ENCODE measurements around the gene ZBTB39. TPM values are rescaled to one million over a fixed set of nuclear protein-coding genes. Genes with fewer than 3 reads are reported as not detected.

Gene ZBTB39
- total RNA-seq, 4 donors from 2014 or later: 6.1 to 8.9 (median 6.7) TPM

- no CpG with 5 or more reads among the region's 2 CpGs for WGBS, 2 donors (ENCODE audit: low coverage in 1 of 2)
- no peak overlapping the region for H3K27ac ChIP-seq
- H3K27me3 ChIP-seq: no peaks in the 10 kb centered on the region
- H3K36me3 ChIP-seq: no peaks in the 10 kb centered on the region
- H3K4me3 ChIP-seq: no peak overlapping the region
- no peak for TF ChIP-seq POLR2AphosphoS5 (IDR thresholded peaks at IDR 0.05)
- TF ChIP-seq POLR2A (IDR thresholded peaks at IDR 0.05): no peak
- TF ChIP-seq EP300 (IDR thresholded peaks at IDR 0.05): no peak
- TF ChIP-seq, protein P1, sequence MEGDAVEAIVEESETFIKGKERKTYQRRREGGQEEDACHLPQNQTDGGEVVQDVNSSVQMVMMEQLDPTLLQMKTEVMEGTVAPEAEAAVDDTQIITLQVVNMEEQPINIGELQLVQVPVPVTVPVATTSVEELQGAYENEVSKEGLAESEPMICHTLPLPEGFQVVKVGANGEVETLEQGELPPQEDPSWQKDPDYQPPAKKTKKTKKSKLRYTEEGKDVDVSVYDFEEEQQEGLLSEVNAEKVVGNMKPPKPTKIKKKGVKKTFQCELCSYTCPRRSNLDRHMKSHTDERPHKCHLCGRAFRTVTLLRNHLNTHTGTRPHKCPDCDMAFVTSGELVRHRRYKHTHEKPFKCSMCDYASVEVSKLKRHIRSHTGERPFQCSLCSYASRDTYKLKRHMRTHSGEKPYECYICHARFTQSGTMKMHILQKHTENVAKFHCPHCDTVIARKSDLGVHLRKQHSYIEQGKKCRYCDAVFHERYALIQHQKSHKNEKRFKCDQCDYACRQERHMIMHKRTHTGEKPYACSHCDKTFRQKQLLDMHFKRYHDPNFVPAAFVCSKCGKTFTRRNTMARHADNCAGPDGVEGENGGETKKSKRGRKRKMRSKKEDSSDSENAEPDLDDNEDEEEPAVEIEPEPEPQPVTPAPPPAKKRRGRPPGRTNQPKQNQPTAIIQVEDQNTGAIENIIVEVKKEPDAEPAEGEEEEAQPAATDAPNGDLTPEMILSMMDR (IDR thresholded peaks at IDR 0.05): no peak
- ATAC-seq: no peak
- no peaks in the 10 kb centered on the region for H3K4me1 ChIP-seq
- H3K9me3 ChIP-seq: peaks cover 0 to 19% (median 0%) of the 10 kb centered on the region in 3 donors
Observed at GRCh38 chr12:56958422-56958821, 47.9 kb downstream of the ZBTB39 start.

DNA sequence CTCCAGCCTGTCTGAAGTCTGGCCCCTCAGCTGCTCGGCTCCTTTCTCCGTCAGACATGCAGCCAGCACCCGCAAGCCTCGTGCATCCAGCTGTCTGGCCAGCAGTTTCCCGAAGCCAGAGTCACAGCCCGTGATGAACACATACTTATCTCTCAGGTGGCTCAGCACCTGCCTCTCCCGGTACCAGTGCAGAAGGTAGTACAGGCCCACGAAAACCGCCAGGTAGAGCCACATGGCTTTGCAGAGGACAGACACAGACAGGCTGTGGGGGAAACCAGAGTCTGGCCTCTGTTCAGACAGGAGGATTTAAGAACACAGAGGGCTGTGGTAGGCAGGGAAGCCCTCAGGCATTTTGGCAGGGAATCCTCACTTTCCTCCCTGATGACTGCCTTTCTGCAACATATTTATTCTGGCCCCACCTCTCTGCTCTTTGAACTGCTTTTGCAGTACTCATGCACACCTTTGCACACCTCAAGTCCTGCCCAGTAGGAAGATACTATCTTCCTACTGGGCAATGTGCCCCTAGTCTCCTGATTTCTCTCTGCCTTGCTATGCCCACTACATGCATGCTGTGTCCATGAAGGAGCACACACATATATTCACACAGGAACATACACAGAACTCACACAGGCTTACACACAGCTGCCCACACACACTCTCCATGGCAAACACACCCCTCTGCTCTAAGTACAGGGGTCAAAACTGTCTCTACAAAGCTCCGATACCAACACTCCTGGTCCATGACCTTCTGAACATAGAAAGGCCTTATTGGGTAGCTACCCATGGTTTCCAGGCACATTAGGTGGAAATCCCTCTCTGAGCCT, 48.9 kb downstream of the ZBTB39 start, which contains the start of gene RDH16:
TSS of gene RDH16 (minus strand) at position 380 of the 824 bp plus-strand sequence. CDS start at position 234, 146 bp downstream.
- no peak within 1 kb of the TSS for H3K4me3 ChIP-seq
- no peaks in the 10 kb centered on the region for H3K4me1 ChIP-seq
- TF ChIP-seq, protein P1 (IDR thresholded peaks at IDR 0.05): no peak
- TF ChIP-seq EP300 (IDR thresholded peaks at IDR 0.05) (no peak), POLR2AphosphoS5 (IDR thresholded peaks at IDR 0.05) (no peak), POLR2A (IDR thresholded peaks at IDR 0.05) (no peak)
- no peak within 1 kb of the TSS for H3K27ac ChIP-seq
- no peak for ATAC-seq
- 84 to 100% methylated on average over 2 to 6 of the region's 10 CpGs for WGBS, 2 donors (ENCODE audit: low coverage in 1 of 2)
- no peaks in the 10 kb centered on the region for H3K27me3 ChIP-seq
- peaks cover 0 to 19% (median 0%) of the 10 kb centered on the region in 3 donors for H3K9me3 ChIP-seq
- H3K36me3 ChIP-seq: no peaks in the 10 kb centered on the region

DNA sequence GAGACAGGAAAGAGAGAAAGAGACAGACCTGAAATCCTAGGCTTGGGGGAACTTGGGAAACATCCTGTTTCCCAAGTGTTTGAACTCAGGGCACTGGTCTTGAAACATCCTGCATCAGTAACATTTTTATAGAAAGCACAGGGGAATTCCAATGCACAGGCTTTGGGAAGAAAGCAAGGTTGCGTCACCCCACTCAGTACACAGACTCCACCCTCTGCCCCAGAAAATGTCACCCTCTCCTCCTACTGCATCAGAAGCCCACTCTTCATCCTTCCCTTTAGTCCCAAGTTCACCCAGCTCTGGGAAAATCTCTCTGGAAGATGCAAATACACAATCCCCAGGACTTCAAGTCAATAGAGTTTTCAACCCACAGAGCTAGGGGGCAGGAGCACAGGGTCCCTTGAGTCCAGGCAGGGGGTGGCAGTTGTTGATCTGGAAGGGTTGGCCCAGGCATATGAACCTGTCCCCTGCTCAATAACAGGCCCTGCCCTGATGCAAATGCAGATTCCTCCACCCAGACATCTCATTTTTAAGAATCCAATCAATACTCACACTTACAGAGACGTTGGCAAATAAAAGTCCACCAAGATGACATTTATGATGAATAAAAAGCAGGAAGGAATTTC, 50.6 kb downstream of the ZBTB39 start:
- no peaks in the 10 kb centered on the region for H3K27me3 ChIP-seq
- H3K36me3 ChIP-seq: peaks cover 0 to 10% of the 10 kb centered on the region in 2 donors
- H3K4me1 ChIP-seq: no peaks in the 10 kb centered on the region
- no peak overlapping the region for H3K27ac ChIP-seq
- peaks cover 0 to 19% (median 0%) of the 10 kb centered on the region in 3 donors for H3K9me3 ChIP-seq
- WGBS, 2 donors (ENCODE audit: low coverage in 1 of 2): 67 to 100% methylated on average over 1 to 2 of the region's 2 CpGs
- TF ChIP-seq EP300 (IDR thresholded peaks at IDR 0.05) (no peak), POLR2AphosphoS5 (IDR thresholded peaks at IDR 0.05) (no peak), POLR2A (IDR thresholded peaks at IDR 0.05) (no peak)
- TF ChIP-seq, protein P1 (IDR thresholded peaks at IDR 0.05): no peak
- no peak for ATAC-seq
- no peak overlapping the region for H3K4me3 ChIP-seq

DNA sequence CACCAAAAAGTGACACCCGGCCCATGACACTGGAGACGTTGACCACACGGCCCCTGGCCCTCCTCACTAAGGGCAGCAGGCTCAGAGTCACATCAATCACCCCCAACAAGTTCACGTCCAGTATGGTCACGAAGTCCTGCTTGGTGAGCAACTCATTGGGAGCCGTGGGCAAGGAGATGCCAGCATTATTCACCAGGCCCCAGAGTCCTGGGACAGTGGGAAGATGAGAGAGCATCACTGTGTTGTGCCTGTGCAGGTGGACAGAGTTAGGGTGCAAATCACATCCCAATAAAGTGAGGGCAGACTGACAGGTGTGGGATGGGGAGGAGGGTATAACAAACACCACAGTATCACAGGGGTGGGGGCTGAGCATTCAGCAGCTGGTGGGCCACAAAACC, 51.4 kb downstream of the ZBTB39 start:
- TF ChIP-seq EP300 (IDR thresholded peaks at IDR 0.05) (no peak), POLR2A (IDR thresholded peaks at IDR 0.05) (no peak), POLR2AphosphoS5 (IDR thresholded peaks at IDR 0.05) (no peak)
- TF ChIP-seq, protein P1 (IDR thresholded peaks at IDR 0.05): no peak
- ATAC-seq: no peak
- Histone ChIP-seq H3K4me3 (no peak overlapping the region), H3K9me3 (peaks cover 0 to 19% (median 0%) of the 10 kb centered on the region in 3 donors), H3K27me3 (no peaks in the 10 kb centered on the region), H3K4me1 (no peaks in the 10 kb centered on the region), H3K27ac (no peak overlapping the region), H3K36me3 (peaks cover 0 to 13% of the 10 kb centered on the region in 2 donors)
- 67% methylated on average over 3 of the region's 6 CpGs; no CpG with 5 or more reads in 1 of the 2 donors for WGBS, 2 donors (ENCODE audit: low coverage in 1 of 2)

All from gastroesophageal sphincter (tissue), 4 donors.